ENCODE results near the gene MCF2L2. TPM values are rescaled to one million over a fixed set of nuclear protein-coding genes. Genes with fewer than 3 reads are reported as not detected.

Gene MCF2L2
- total RNA-seq, 1 donor = under 0.01 TPM

- Histone ChIP-seq H4K20me1 (ENCODE audit: insufficient read depth, low read length) (no peaks in the 10 kb centered on the region), H3K4me3 (ENCODE audit: insufficient read depth, low read length) (no peak overlapping the region), H3K27ac (ENCODE audit: low read depth, low read length) (no peak overlapping the region), H3K4me1 (ENCODE audit: insufficient read depth, low read length) (no peaks in the 10 kb centered on the region), H3K4me2 (ENCODE audit: insufficient read depth, low read length) (no peak overlapping the region), H3K27me3 (ENCODE audit: insufficient read depth, low read length) (peaks cover 34% of the 10 kb centered on the region), H3K79me2 (ENCODE audit: insufficient read depth, low read length) (no peaks in the 10 kb centered on the region), H3K9me3 (ENCODE audit: low read depth, low read length) (no peaks in the 10 kb centered on the region), H2AFZ (ENCODE audit: low read length) (no peak overlapping the region), H3K36me3 (ENCODE audit: insufficient read depth, low read length) (no peaks in the 10 kb centered on the region)
- DNase-seq (ENCODE audit: insufficient read length, low spot score, missing footprints) = no peak
- TF ChIP-seq CTCF (IDR thresholded peaks at IDR 0.05; ENCODE audit: extremely low read depth, low read depth, low read length) = no peak
Measured at GRCh38 chr3:183151086-183151485, 277.3 kb downstream of the MCF2L2 start.

GRCh38 chr3:183149915-183150750, 278.3 kb downstream of the MCF2L2 start:
- Histone ChIP-seq H3K4me3 (ENCODE audit: insufficient read depth, low read length) (no peak overlapping the region), H3K4me1 (ENCODE audit: insufficient read depth, low read length) (no peaks in the 10 kb centered on the region), H3K79me2 (ENCODE audit: insufficient read depth, low read length) (no peaks in the 10 kb centered on the region), H2AFZ (ENCODE audit: low read length) (no peak overlapping the region), H3K27ac (ENCODE audit: low read depth, low read length) (no peak overlapping the region), H3K4me2 (ENCODE audit: insufficient read depth, low read length) (no peak overlapping the region), H3K27me3 (ENCODE audit: insufficient read depth, low read length) (peaks cover 29% of the 10 kb centered on the region), H3K9me3 (ENCODE audit: low read depth, low read length) (no peaks in the 10 kb centered on the region), H3K36me3 (ENCODE audit: insufficient read depth, low read length) (no peaks in the 10 kb centered on the region), H4K20me1 (ENCODE audit: insufficient read depth, low read length) (no peaks in the 10 kb centered on the region)
- DNase-seq (ENCODE audit: insufficient read length, low spot score, missing footprints) = no peak
- no peak for TF ChIP-seq CTCF (IDR thresholded peaks at IDR 0.05; ENCODE audit: extremely low read depth, low read depth, low read length)

- Histone ChIP-seq H3K27me3 (ENCODE audit: insufficient read depth, low read length) (peaks cover 24% of the 10 kb centered on the region), H4K20me1 (ENCODE audit: insufficient read depth, low read length) (no peaks in the 10 kb centered on the region), H2AFZ (ENCODE audit: low read length) (no peak overlapping the region), H3K9me3 (ENCODE audit: low read depth, low read length) (no peaks in the 10 kb centered on the region), H3K79me2 (ENCODE audit: insufficient read depth, low read length) (no peaks in the 10 kb centered on the region), H3K4me1 (ENCODE audit: insufficient read depth, low read length) (no peaks in the 10 kb centered on the region), H3K4me3 (ENCODE audit: insufficient read depth, low read length) (no peak overlapping the region), H3K4me2 (ENCODE audit: insufficient read depth, low read length) (no peak overlapping the region), H3K27ac (ENCODE audit: low read depth, low read length) (no peak overlapping the region), H3K36me3 (ENCODE audit: insufficient read depth, low read length) (no peaks in the 10 kb centered on the region)
- DNase-seq (ENCODE audit: insufficient read length, low spot score, missing footprints) = no peak
- no peak for TF ChIP-seq CTCF (IDR thresholded peaks at IDR 0.05; ENCODE audit: extremely low read depth, low read depth, low read length)
Measured at GRCh38 chr3:183148056-183148455, 280.4 kb downstream of the MCF2L2 start.

- DNase-seq (ENCODE audit: insufficient read length, low spot score, missing footprints) = no peak
- Histone ChIP-seq H3K27me3 (ENCODE audit: insufficient read depth, low read length) (peaks cover 12% of the 10 kb centered on the region), H3K27ac (ENCODE audit: low read depth, low read length) (no peak overlapping the region), H4K20me1 (ENCODE audit: insufficient read depth, low read length) (no peaks in the 10 kb centered on the region), H2AFZ (ENCODE audit: low read length) (no peak overlapping the region), H3K79me2 (ENCODE audit: insufficient read depth, low read length) (no peaks in the 10 kb centered on the region), H3K4me1 (ENCODE audit: insufficient read depth, low read length) (no peaks in the 10 kb centered on the region), H3K9me3 (ENCODE audit: low read depth, low read length) (no peaks in the 10 kb centered on the region), H3K4me2 (ENCODE audit: insufficient read depth, low read length) (no peak overlapping the region), H3K4me3 (ENCODE audit: insufficient read depth, low read length) (no peak overlapping the region), H3K36me3 (ENCODE audit: insufficient read depth, low read length) (no peaks in the 10 kb centered on the region)
- TF ChIP-seq CTCF (IDR thresholded peaks at IDR 0.05; ENCODE audit: extremely low read depth, low read depth, low read length) = no peak
Measured at GRCh38 chr3:183144363-183144762, 284.1 kb downstream of the MCF2L2 start.

All from osteoblast (primary cell).